NCI-H510A treated with DMSO at 0.1 percent for 48 hours (cell line): ENCODE results near the gene CPEB4.

Experiments used
- DNase-seq: peaks from one replicate; lab custom pipeline; 2025; lab: John Stamatoyannopoulos, UW

The CPEB4 gene

DNA sequence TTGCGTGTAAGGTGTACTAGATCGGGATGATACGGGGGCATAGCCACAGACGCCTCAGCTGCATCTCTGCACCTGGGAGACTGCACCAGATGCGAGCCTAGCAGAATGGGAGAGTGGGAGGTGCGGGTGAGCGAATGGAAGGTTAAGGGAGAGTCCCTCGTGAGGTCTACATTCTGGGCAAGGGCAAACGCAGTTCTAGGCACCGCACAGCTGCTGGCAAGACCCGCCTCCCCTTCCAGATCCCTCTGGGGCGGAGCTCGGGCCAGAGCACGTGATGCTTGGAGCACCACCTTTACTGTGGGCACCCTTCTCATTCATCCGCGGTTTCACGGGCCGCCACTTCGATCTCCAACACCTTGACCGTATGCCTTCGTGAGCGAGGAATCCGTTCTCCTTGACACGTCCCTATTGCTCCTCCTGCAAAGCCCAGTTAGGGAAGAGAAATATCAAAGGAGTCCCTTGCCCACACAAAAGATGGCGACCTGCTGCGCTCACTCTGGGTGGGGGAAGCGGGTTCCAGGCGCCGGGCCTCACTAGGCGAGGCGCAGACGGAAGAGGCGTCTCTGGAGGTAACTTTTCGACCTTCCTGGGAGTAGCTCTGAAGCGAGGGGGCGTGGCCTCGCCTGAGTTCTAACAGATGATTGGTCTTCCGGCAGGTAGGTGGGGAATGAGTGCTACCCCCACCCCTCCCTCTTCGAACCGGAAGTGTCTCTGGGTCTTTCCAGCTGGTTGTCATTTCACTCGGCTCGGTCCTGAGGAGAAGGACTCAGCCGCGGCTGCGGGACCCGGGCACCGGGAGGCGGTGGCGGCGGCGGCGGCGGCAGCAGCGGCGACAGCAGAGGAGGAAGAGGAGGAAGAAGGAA is at the start of gene CPEB4:
Gene CPEB4 (plus strand): TSS at position 740 of the 863 bp plus-strand sequence. CDS start 1,385 bp downstream, outside the sequence.
- DNase-seq, result peak; percentile 92

DNA sequence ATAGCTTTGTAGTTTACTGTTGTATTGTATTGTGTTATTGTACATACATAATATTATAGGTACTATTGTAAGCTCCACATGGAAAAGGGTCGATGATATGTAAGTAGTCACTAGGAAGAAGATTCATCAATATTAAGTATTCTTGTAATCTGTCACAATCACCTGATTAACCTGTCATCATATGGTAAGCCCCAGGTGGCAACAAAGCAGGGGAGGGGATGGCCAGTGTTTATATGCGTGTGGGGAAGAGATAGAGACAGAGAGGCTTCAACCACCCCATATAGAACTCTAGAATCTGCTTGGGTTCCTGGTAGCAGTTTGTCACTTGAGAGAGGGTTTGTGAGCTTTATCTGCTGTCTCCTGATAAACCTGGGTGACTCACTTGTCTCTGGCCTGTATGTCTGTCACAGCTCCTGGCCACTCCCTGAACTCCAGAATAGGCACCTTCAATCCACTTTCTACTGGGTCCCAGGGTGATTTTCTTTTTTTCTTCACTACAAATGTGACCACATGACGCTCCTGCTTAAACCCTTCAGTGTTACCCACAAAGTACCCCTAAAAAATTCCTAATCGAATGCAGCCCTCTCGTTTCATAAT is 48.9 kb upstream of the CPEB4 start:
- DNase-seq, result no peak

DNA sequence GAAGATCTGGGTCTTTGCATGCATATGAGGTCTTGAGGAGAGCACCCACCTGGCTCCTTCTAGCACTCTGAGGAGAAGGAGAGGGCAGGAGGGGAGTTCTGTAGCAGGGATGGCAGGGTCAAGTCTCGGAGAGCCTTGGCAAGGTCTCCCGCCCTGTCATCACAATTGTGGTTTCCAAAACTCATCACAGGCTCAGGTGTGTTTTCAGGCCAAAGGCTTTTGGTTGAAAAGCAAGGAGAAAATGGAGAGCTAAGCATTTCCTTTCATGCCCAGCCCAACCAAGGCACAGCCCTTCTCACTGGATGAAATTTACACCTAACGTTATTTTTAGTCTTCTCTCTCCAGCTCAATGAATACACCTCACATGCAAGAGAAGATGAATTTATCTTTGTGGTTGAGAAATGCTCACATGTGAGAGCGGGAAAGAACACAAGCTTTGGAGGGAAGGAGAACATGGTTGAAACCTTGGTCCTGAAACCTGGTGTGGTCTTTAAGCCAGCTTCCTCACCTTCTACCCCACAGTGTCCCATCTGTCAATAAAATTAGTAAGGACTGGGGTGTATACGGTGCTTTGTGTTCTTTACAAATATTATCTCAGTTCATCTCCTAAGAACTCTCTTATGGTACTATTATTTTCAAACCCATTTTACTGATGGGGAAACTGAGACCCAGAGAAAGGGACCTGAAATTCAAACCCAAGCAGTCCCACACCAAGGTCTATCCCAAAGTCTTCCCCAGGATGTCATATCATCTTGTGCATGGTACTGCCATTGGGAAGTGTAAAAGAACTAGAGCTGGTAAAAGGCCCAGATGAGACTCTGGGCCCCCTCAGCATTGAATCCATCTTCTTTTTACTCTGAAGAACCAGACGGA is 47.8 kb upstream of the CPEB4 start:
- DNase-seq, result no peak

DNA sequence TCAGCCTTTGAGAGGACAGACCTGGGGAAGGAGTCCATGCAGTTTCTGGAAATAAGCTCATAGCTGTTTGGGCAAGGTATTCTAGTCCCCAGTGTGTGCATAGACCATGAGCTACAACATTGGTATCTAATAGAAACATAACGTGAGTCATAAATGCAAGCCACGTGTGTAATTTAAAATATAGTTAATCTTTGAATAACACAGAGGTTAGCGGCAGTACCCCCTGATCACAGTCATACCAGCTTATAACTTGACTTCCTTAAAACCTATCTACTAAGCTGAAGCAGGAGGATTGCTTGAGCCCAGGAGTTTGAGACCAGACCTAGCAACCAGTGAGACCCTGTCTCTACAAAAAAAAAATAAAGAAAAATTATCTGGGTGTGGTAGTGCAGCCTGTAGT is 46.4 kb upstream of the CPEB4 start:
- DNase-seq, result no peak

DNA sequence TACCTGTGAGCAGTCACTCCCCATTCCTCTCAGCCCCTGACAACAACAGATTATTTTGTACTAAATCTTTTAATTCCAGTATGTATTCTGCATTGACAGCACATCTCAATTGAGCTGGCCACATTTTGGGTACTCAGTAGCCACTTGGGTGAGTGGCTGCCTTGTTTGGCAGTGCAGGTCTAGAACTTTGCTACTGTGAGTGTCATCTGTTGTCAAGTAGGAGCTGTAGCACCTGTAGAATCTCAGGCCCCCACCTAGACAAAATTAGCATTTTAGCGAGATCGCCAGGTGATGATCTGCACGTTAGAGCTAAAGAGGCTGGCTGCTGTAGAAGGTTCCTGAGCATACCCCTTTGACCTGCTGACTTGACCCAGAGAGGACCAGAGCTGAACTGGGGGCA is 44.4 kb upstream of the CPEB4 start:
- no peak for DNase-seq

DNA sequence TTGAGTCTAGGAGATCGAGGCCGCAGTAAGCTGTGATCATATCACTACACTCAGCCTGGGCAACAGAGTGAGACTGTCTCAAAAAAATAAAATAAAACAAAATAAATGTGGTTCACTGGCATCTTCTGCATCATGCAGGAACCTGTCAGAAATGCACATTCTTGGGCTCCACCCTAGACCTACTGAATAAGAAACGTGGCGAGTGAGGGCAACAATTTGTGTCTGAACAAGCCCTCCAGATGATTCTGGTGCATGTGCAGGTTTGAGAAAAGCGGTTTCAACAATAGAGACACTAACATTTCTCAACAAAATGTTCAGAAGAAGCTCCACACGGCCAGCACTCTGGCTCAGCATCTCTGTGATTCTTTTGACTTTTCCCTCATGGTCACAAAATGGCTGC is 42.8 kb upstream of the CPEB4 start:
- no peak for DNase-seq

DNA sequence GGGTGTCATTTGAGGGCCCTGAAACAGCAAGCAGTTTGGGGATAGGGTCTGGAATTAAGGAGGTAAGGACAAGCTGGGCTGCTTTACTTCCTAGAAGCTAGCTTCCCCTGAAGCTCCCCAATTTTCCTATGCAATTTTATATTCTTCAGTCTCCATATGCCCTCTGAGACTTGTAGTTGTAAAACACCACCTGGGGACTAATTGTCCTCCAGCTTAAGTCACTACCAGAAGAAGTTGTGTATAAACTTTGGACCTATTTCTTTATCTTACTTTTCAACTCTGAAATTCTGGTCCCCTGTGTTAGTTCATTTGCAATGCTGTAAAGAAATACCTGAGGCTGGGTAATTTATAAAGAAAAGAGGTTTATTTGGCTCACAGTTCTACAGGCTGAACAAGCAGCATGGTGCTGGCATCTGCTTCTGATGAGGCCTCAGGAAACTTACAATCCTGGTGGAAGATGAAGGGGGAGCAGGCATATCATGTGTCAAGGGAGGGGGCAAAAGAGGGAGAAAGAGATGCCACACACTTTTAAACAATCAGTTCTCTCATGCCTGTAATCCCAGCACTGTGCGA is 41.1 kb upstream of the CPEB4 start:
- DNase-seq, result no peak

DNA sequence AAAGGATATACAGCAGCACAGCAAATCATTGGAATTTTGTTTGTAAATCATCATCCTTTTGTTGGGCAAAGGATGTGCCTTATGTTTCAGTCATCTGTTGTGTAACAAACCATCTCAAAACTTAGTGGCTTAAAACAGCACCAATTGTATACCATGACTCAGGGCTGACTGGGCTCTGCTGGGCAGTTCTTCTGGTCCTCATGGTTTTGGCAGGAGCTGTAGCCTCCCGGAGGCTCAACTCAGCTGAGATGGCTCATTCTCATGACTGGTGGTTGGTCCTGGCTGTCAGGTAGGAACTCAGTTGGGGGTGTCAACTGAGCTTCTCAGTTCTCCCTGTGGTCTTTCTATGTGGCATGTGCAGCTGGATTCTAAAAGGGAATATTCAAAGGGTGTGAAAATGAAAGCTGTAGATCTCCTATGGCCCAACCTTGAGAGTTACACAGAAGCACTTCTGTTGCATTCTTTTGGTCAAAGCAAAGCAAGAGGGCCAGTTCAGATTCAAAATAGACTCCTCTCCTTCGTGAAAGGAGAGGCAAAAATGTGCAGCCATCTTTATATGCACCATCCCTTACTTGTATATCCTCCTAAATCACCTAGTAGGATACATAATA is 39.1 kb upstream of the CPEB4 start:
- DNase-seq, result no peak

DNA sequence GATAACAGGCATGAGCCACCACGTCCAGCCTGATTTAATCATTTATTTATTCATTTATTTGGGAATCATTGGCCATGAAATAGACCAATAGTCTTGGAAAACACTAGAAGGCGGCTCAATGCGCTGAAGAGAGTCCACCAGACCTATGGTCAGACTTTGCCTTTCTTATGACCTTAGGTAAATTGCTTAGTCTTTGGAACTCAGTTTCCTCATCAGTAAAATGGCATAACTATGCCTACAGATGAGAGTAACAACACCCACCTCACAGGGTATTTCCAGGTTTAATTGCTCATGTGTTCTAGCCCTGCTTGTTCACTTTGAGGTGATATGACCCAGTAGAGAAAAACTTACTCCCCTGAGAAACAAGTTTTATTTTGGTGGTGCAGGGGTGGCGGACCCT is 38.2 kb upstream of the CPEB4 start:
- DNase-seq, result no peak

DNA sequence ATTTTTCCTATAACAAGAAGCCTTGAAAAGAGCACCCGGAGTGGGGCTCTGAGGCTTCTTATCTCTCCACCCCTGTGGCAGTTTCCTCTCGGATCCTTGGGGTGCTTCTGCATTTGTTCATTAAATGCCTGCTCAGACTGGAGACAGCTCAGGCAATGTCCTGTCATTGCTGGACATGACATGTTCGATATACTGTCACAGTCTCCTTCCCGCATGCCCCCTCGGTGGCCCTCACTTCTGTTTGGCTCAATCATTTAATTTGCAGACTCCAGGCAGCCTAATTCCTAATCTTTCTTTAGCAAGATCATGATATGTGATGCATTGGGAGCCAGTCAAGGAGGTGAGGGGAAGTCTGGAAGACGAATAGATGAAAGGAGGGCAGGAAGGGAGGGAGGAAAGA is 37.5 kb upstream of the CPEB4 start:
- DNase-seq, result no peak

DNA sequence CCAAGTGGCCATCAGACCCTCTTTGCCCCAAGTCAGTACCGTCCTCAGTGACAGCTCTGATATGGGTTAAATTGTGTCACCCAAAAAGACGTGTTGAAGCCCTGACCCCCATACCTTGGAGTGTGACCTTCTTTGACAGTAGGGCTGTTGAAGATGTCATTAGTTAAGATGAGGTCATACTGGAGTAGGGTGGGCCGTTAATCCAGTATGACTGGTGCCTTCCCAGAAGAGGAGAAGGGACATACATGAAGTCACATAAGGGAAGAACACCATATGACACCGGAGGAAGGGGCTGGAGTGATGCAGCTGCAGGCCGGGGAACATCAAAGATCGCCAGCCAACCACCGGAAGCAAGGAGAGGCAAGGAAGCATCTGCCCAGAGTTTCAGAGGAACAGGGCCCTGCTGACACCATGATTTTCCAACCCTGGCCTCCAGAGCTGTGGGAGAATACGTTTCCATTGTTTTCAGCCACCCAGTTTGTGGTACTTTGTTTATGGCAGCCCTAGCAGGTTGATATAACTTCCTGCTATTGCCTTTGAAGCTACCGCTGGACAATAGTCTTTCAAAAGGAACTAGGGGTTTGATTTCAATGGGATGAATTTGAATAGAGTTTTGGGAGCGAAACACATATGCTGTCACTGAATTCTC is 36.4 kb upstream of the CPEB4 start:
- DNase-seq, result no peak

DNA sequence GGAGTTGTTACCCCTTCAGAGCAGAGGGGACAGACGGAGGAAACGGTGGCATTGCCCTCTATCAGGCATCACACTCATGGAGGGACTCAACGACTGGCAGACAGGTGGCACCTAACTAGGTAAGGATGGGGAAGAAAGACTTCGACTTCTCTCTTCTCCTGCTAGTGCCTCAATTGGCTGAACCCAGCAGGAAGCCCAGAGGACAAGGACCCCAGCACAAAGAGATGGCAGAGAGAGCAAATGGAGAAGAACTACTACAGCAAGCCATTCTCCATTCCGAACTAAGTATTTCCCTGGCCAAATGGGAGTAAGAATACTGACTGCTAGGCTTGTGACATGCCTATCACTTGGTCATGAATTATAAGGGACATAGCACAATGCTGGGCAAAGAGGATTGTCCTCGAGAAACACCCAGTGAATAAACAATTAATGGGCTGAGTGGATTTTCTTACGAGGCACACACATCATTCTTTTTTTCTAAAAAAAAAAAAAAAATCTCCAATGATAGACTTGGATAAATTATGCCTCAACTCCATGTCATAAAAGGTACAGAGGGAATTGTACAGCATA is 35.3 kb upstream of the CPEB4 start:
- no peak for DNase-seq

DNA sequence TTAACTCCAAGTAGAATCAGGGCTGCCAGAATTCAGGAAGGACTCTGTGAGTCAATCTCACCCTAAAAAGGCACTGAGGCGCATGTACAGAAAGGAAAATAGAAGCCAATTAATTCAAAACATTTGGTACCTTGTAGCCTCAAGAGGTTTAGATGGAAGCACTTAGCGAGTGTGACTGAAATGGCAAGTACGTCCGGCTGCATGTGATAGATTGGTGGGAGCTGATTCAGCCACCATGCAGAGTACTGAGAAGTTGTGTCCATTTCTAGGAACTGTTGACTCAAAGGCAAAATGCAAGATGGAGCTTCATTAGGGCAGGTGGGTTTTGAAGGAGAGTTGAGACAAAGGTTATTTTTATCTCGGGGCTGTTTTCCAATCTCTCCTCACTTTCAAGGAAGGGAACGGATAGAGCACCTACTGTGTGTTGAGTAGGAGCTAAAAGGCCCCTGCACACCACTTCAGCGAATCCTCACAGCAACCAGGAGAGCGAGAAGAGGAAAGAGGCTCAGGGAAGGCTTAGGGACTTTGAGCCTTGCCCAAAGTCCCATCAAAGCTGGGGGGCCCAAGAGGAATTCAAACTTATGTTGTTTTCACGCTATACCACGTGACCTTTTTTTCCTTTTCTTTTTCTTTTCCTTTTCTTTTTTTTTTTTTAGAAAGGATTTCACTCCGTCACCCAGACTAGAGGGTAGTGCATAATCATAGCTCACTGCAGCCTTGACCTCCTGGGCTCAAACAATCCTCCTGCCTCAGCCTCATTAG is 34.6 kb upstream of the CPEB4 start:
- DNase-seq, result no peak

DNA sequence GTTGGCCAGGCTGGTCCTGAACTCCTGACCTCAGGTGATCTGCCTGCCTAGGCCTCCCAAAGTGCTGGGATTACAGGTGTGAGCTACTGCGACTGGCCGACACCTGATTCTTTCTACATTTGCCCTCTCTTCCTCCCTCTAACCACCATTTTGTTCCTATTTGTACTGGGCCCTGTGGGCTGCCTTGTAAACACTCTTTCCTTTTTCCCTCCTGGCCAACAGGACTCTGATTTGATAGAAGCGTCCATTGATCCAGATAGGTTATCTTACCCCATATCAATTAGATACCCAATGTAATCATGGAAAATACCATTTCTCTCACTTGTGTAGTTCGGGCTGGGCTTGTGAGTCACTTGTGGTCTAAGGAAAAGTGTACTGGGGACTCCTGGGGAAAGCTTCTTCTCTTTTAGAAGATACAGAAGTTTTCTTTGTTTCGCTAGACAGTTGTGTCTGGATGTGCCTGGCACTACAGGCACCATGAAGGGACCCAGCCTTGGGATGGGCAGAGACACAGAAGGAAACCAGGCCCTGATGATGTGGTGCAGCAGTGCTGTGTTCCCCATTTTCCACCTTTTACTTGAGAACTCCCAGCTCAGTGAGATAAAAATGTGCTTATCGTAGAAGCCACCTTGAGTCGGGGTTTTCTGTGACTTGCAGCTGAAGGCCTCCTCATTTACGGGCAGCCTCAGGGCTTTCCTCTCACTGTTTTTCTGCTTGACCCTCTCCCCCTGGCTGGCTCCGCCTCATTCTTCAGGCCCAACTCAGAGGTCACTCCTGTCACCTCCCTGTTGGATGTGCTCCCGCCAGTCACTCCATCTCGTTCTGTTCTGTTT is 32.8 kb upstream of the CPEB4 start:
- no peak for DNase-seq

DNA sequence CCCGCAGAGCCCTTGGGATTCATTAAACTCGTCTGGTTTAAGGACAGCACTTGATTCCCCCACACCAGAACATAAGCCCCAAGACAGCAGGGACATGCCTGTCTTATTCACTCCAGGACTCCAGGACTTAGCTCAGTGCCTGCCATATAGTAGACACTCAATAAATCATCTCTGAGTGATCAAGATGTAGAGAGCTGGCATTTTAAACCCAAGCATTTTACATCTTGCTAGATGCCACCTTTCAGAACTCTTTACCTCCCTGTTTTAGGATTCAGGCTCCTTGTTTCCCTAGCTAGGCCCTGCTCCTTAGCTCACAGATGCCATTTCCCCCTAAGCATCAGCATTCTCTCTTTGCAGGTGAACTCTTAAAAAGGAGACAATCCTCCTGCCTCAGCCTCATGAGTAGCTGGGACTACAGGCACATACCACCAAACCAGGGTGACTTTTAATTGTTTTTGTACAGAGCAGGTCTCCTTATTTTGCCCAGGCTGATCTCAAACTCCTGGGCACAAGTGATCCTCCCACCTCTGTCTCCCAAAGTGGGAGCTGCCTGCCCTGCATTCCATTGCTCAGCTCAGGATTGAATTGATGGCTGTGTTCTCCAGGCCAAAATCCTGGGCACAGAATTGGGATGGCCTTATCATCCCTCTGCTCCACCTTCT is 32.0 kb upstream of the CPEB4 start:
- no peak for DNase-seq

DNA sequence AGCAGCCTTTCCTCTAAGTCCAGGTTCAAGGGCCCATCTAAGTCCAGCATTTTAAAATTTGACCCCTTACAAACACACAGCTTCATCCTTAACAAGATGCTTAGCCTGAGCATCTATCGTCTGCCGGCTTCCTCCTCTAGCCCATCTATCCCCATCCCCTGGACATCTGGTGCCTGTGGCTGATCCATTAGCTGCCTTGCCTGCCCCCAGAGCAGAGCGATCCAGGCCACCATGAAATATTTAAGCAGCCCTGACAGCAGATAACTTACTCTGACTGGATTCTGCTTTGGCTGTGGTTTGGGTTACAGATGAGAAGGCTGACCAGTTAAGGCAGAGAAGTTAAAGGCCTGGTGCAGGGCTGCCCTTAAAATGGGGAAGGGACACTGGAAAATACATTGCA is 30.9 kb upstream of the CPEB4 start:
- no peak for DNase-seq

DNA sequence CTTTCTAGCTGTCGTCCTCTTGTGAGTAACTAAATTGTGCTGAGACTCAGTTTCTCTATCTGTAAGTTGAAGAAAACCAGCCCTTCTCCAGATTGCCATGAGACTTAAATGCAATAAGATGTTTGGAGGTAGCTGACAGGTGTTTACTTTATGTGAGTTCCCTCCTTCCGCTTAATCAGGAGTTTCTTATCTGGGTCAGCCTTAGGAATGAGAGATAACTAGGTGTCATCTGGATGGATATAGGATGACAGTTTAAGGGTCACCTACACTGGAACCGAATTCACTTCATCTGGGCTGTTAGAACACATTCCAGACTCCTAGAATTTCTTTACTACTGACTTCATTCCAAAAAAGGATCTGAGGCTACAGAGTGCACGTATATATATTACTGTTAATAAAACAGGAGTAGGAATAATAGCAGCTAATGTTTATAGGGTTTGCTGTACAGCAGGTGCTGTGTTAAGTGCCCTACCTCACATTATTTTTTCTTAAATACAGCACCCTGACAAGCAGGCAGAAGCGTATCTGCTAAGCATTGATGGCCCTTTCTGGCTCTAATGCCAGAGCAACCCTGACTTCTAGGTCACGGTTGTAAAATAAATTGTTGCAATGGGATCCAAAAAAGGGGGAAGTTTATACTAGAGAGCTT is 30.0 kb upstream of the CPEB4 start:
- no peak for DNase-seq

DNA sequence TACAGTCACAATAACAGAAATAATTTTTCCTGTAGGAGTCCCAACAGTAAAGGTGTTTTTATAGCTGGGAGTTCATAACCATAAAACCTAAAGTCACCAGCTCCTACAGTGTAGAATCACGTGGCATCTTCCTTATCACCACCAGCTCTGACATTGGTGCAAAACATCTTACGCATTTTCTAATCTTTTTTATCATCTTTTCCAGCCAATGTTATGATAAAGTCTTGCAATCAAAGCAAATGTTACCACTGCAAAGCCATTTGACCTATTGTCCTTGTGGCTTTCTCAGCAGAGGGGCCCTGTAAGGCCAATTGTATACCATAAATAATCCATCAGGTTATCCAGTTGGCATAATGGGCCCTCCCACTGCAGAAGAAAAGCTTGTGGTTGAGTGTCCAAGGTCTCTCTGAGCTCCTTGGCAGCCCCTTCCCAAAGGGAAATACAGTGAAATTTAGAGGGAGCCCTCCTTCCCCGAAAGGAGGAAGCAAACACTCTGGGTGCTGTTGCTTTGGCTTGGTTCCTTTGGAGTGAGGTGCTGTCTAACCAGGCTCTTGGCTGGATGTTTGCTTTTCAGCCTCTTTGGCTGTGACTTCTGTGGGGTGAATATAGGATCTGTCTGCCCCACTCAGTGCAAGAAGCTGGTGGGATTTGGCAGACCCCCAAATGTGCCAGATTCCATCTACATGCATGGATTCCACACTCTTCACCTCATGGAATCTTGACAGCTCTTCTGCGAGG is 29.3 kb upstream of the CPEB4 start:
- no peak for DNase-seq
